GM12878 (cell line): ENCODE data around the gene TAMALIN. TPM values are rescaled to one million over a fixed set of nuclear protein-coding genes. Genes with fewer than 3 reads are reported as not detected.

Source experiments
- CBX5 ChIP-seq: sonication (generic); IDR thresholded peaks from 2 replicates; pipeline ENCODE4 v1.6.1; 2016; ENCODE audit warnings: low read depth, moderate library complexity, mild to moderate bottlenecking, inconsistent platforms
- CREB1 ChIP-seq: IDR thresholded peaks from 2 replicates; pipeline ENCODE4 v1.6.1; 2012; ENCODE audit warnings: low read depth, mild to moderate bottlenecking, inconsistent platforms
- CTCF ChIP-seq, 3 experiments: IDR thresholded peaks in 2 of 3; conservative IDR thresholded peaks in 1 of 3; 2 replicates each; pipeline ENCODE4 v1.5.1; 2011; ENCODE audit warnings: low read depth in 3 of 3, low read length in 3 of 3, mild to moderate bottlenecking in 3 of 3, control low read depth in 2 of 3, moderate library complexity in 2 of 3, inconsistent platforms in 1 of 3, mixed read lengths in 1 of 3; ENCODE audit not compliant: control insufficient read depth in 2 of 3, insufficient read depth in 1 of 3; ENCODE audit errors: extremely low read depth in 1 of 3
- E2F4 ChIP-seq: IDR thresholded peaks from 2 replicates; pipeline ENCODE4 v1.6.1; 2012; ENCODE audit warnings: low read depth, low read length, improper control_type of control experiment
- GABPA ChIP-seq: IDR thresholded peaks from 2 replicates; pipeline ENCODE4 v1.6.1; 2014; ENCODE audit warnings: antibody characterized with exemption, low read depth, mild to moderate bottlenecking, inconsistent platforms
- GATAD2B ChIP-seq: fragments of 450-650 bp; conservative IDR thresholded peaks from 2 replicates; pipeline ENCODE4 v1.6.1; 2017; ENCODE audit warnings: low read depth, mild to moderate bottlenecking, moderate library complexity
- JUNB ChIP-seq: IDR thresholded peaks from 2 replicates; pipeline ENCODE4 v1.6.1; 2016; ENCODE audit warnings: antibody characterized with exemption, mild to moderate bottlenecking
- MYB ChIP-seq: fragments of 150-350 bp; IDR thresholded peaks from 2 replicates; pipeline ENCODE4 v1.6.1; 2014; ENCODE audit warnings: mild to moderate bottlenecking, low read depth, low read length, borderline replicate concordance
- POLR2A ChIP-seq: IDR thresholded peaks from 2 replicates; pipeline ENCODE4 v1.6.1; 2011; ENCODE audit warnings: low read depth, mild to moderate bottlenecking, low read length
- RELB ChIP-seq: fragments of 450-650 bp; IDR thresholded peaks from 2 replicates; pipeline ENCODE4 v1.6.1; 2017; ENCODE audit warnings: low read depth, mild to moderate bottlenecking, moderate library complexity
- TAF1 ChIP-seq: IDR thresholded peaks from 2 replicates; pipeline ENCODE4 v1.6.1; 2011; ENCODE audit warnings: mild to moderate bottlenecking, low read depth, low read length, borderline replicate concordance
- TCF12 ChIP-seq: IDR thresholded peaks from 2 replicates; pipeline ENCODE4 v1.6.1; 2011; ENCODE audit warnings: low read depth, mild to moderate bottlenecking, low read length
- USF2 ChIP-seq: IDR thresholded peaks from 2 replicates; pipeline ENCODE4 v1.6.1; 2011; ENCODE audit warnings: low read depth, low read length, improper control_type of control experiment, borderline replicate concordance
- YY1 ChIP-seq: IDR thresholded peaks from 2 replicates; pipeline ENCODE4 v1.6.1; 2011; ENCODE audit warnings: low read depth, mild to moderate bottlenecking, low read length
- polyA plus RNA-seq, 11 experiments: library from polyadenylated mRNA; depleted of rRNA in 4 of 11; unstranded in 6 of 11; stranded (reverse) in 5 of 11; fragments of >200 nt; fragmentation: Nextera tagmentation in 4 of 11; fragmentation: Illumina TruSeq in 1 of 11; extraction: Ambion mirVana in 4 of 11; extraction: Trizol in 1 of 11; gene quantifications; 1 replicate in 1 of 11; 2 replicates in 10 of 11; pipeline versions ENCODE4 v1.2.1 to v1.2.3, GENCODE V29; 2011 to 2016; ENCODE audit warnings: inconsistent platforms in 2 of 11, missing spikeins in 2 of 11, low read depth in 1 of 11
- total RNA-seq, 4 experiments: library from RNA; depleted of rRNA in 3 of 4; stranded (reverse); fragments of >200 nt in 3 of 4; fragmentation: Illumina TruSeq in 1 of 4; extraction: Trizol in 1 of 4; gene quantifications; 2 replicates each; pipeline versions ENCODE4 v1.2.1 to v1.2.3, GENCODE V29; 2013 to 2021

Gene TAMALIN
- total and polyA plus RNA-seq, 10 of the 15 experiments (the other 5 are each of a cell fraction or from before 2014, with no cell fraction given): 0.09 to 0.58 (median 0.19) TPM; not detected in 4

- TF ChIP-seq RELB (no peak), YY1 (no peak), E2F4 (no peak), JUNB (no peak), GABPA (no peak), MYB (no peak), GATAD2B (no peak), TCF12 (no peak), CREB1 (no peak), TAF1 (no peak), USF2 (no peak), CBX5 (no peak), CTCF (IDR thresholded peaks at IDR 0.05 in 2 of 3, conservative IDR thresholded peaks at IDR 0.05 in 1 of 3; ENCODE audit: control insufficient read depth in 2 of 3, extremely low read depth in 1 of 3, insufficient read depth in 1 of 3, low read depth in 3 of 3, low read length in 3 of 3) (no peak), POLR2A (no peak)
Observed at GRCh38 chr12:51960488-51960887, 46.3 kb upstream of the TAMALIN start (continued).
